GM19193 (cell line): ENCODE measurements around the gene CAT.

Experiments used
- POLR2A ChIP-seq: IDR thresholded peaks from 4 replicates; pipeline ENCODE4 v1.6.1; 2011; ENCODE audit not compliant: insufficient read depth, insufficient read length; ENCODE audit errors: extremely low read depth

The CAT gene

DNA sequence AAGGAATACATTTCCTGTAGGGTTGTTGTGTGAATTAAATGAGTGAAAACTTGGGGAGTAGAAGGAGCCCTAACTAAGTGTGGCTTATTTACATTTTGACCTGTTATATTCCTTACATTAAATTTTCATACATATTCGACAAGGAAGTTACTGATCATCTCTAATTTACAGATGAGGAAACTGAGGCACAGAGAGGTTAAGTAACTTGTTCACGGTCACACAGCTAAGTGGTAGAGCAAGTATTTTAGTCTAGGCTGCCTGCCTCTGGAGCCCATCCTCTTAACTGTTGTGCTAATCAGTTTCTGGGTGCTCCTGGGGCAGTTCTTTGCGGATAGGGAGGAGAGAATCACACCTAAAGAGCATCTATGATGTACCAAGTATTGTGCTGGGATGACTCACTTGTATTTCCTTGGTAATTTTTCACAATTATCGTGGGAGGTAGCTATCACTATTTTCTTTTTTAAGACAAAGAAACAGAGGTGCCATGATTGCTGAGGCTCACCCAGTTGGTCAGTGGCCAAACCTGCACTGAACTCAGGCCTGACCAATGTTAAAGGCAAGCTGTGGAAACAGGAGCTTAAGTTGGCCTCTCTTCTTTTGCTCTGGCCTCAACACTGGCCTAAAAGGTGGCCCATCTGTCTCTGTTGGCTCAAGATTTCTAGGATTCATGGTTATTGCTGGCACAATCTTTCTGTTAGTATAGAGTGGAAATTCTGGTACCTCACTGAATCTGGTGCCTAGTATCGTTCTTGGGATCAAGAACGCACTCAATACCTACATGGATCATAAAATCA lies 77.7 kb downstream of the CAT start:
- TF ChIP-seq POLR2A, result no peak

DNA sequence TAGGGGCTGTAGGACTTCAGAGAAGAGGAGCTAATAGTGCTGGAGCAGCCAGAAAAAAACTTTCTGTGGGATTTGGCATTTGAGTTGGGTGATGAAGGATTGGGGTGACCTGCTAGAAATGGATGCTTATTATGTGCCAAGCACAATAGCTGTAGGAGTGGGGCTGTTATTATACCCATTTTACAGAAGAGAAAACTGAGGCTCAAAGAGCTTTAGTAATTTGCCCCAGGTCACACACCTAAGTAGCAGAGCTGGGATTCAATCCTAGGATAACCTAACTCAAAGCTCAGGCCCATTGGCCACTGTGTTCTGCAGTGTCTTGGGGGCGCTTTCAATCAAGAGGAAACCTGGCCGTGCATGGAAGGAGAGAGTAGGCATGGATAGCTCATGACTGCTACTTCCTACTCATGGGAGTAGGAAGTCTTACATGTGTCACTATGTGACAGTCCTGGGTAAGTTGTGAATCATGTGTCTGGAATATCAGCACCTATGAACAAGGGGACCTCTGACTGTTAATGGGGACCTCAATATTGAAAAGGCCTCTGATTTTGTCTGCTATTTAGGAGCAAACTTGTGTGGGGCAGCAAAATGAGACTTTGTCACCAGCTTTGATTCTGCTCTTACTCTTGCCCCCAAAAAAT lies 81.0 kb downstream of the CAT start:
- no peak for TF ChIP-seq POLR2A

DNA sequence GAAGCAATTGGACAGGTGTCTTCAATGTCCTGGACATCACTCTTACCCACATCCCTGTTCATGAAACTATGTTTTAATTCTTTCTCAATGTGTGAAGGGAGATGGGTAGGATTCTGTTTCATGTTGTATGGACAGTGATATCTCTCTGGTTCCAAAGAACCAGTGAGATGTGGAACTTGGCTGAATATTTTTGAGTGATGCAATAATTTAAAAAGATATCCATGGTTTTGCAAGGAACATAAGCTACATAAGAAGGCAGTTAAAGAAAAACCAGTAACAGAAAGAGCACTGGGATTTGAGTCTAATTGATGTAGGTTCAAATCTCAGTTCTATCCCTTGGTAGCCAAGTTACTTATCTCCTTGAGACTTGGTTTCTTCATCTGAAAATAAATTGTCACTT lies 82.5 kb downstream of the CAT start:
- no peak for TF ChIP-seq POLR2A
